Measurements from ENCODE around the gene EMSY.
"Not testable (repeated sequence)": the region's sequence is repeated elsewhere in the genome, so short reads cannot be mapped to it uniquely, and the experiment has no call there.

Gene EMSY

GRCh38 chr11:76579056-76579751, 134.4 kb downstream of the EMSY start:
- H3K4me3 ChIP-seq (ENCODE audit: low read depth, low read length): no peak overlapping the region
- no peak for DNase-seq (ENCODE audit: low read depth)

GRCh38 chr11:76579752-76580151, 134.9 kb downstream of the EMSY start:
- TF ChIP-seq CTCF (IDR thresholded peaks at IDR 0.05; ENCODE audit: insufficient read depth, low read depth, low read length, missing control alignments): no peak
- no peak overlapping the region for H3K4me3 ChIP-seq (ENCODE audit: low read depth, low read length)
- DNase-seq (ENCODE audit: low read depth): no peak

More at GRCh38 chr11:76579056-76579751, 134.4 kb downstream of the EMSY start:
- peak; percentile 0 for TF ChIP-seq CTCF (IDR thresholded peaks at IDR 0.05; ENCODE audit: insufficient read depth, low read depth, low read length, missing control alignments)

- not testable (repeated sequence) for DNase-seq (ENCODE audit: low read depth)
These were observed 137.7 kb downstream of the EMSY start for GRCh38 chr11:76582471-76582870.

GRCh38 chr11:76587820-76588454, 143.1 kb downstream of the EMSY start:
- TF ChIP-seq CTCF (IDR thresholded peaks at IDR 0.05; ENCODE audit: insufficient read depth, low read depth, low read length, missing control alignments): no peak
- DNase-seq (ENCODE audit: low read depth): no peak
- H3K4me3 ChIP-seq (ENCODE audit: low read depth, low read length): no peak overlapping the region

More at GRCh38 chr11:76582471-76582870, 137.7 kb downstream of the EMSY start:
- not testable (repeated sequence) for H3K4me3 ChIP-seq (ENCODE audit: low read depth, low read length)

- no peak overlapping the region for H3K4me3 ChIP-seq (ENCODE audit: low read depth, low read length)
- TF ChIP-seq CTCF (IDR thresholded peaks at IDR 0.05; ENCODE audit: insufficient read depth, low read depth, low read length, missing control alignments): no peak
- peak; percentile 28 for DNase-seq (ENCODE audit: low read depth)
These were observed 143.9 kb downstream of the EMSY start for GRCh38 chr11:76588455-76589325.

GRCh38 chr11:76589477-76589876, 144.7 kb downstream of the EMSY start:
- DNase-seq (ENCODE audit: low read depth): no peak
- no peak for TF ChIP-seq CTCF (IDR thresholded peaks at IDR 0.05; ENCODE audit: insufficient read depth, low read depth, low read length, missing control alignments)
- no peak overlapping the region for H3K4me3 ChIP-seq (ENCODE audit: low read depth, low read length)

All from GM12865 (cell line).